A673 (cell line): ENCODE measurements around the gene IGF2. TPM values are rescaled to one million over a fixed set of nuclear protein-coding genes. Genes with fewer than 3 reads are reported as not detected.

Source experiments
- BruUV-seq: library from RNA; stranded (reverse); fragments of 400-500 nt; replicated peaks from 2 replicates; lab custom pipeline; 2021; lab: Mats Ljungman, UMichigan
- CTCF ChIA-PET: fragments of 300-600 bp; sonication (Branson Sonifier 250); formaldehyde crosslinking; loops from one replicate; lab custom pipeline; 2022; ENCODE audit warnings: antibody characterized with exemption; lab: Charles Lee
- POLR2A ChIA-PET: fragments of 300-600 bp; sonication (Branson Sonifier 250); formaldehyde crosslinking; loops from one replicate; lab custom pipeline; 2022; ENCODE audit warnings: antibody characterized with exemption; ENCODE audit not compliant: low non-redundant PET; lab: Charles Lee
- DNase-seq: peaks from one replicate; pipeline ENCODE4 v3.0.0-alpha.2; 2015; ENCODE audit warnings: low spot score
- H3K27ac ChIP-seq: fragments of 200-600 bp; sonication (generic); 2 replicates; pipeline ENCODE4 v1.5.1; 2016; ENCODE audit warnings: mixed run types, low read depth, mild to moderate bottlenecking, mixed read lengths, antibody characterized with exemption, low read length; ENCODE audit not compliant: poor library complexity, severe bottlenecking
- H3K27me3 ChIP-seq: fragments of 200-600 bp; sonication (generic); replicated peaks from 2 replicates; pipeline ENCODE4 v1.6.1; 2017; ENCODE audit warnings: mixed run types, low read depth, mild to moderate bottlenecking, mixed read lengths, antibody characterized with exemption, low read length; ENCODE audit not compliant: insufficient read depth, poor library complexity
- H3K36me3 ChIP-seq: fragments of 200-600 bp; sonication (generic); 2 replicates; pipeline ENCODE4 v1.6.1; 2016; ENCODE audit warnings: mixed run types, mild to moderate bottlenecking, mixed read lengths, antibody characterized with exemption, low read length; ENCODE audit not compliant: insufficient read depth, poor library complexity, severe bottlenecking
- H3K4me1 ChIP-seq: fragments of 200-600 bp; sonication (generic); 2 replicates; pipeline ENCODE4 v1.6.1; 2017; ENCODE audit warnings: mixed run types, mild to moderate bottlenecking, mixed read lengths, antibody characterized with exemption, low read length; ENCODE audit not compliant: insufficient read depth, poor library complexity, severe bottlenecking
- H3K4me3 ChIP-seq: fragments of 200-600 bp; sonication (generic); 2 replicates; pipeline ENCODE4 v1.5.1; 2016; ENCODE audit warnings: low read depth, mixed run types, mild to moderate bottlenecking, mixed read lengths, low read length; ENCODE audit not compliant: poor library complexity, severe bottlenecking
- H3K9me3 ChIP-seq: fragments of 200-600 bp; sonication (generic); 2 replicates; pipeline ENCODE4 v1.6.1; 2016; ENCODE audit warnings: mixed run types, low read depth, mild to moderate bottlenecking, mixed read lengths, antibody characterized with exemption, low read length; ENCODE audit not compliant: poor library complexity, severe bottlenecking
- EZH2 ChIP-seq: fragments of 200-600 bp; sonication (generic); IDR thresholded peaks from 2 replicates; pipeline ENCODE4 v1.6.1; 2017; ENCODE audit warnings: borderline replicate concordance, low read depth, mild to moderate bottlenecking, mixed read lengths, antibody characterized with exemption, low read length; ENCODE audit not compliant: poor library complexity, severe bottlenecking
- intact Hi-C: fragments of 100-400 bp; cut with micrococcal nuclease; formaldehyde crosslinking; loops from one replicate; pipeline ENCODE4 v1.10.0; 2022; ENCODE audit not compliant: unreplicated experiment
- total RNA-seq: library from RNA; stranded (reverse); gene quantifications from 2 replicates; pipeline ENCODE4 v1.2.3, GENCODE V29; 2021
- TF ChIP-seq, protein P1 (sequence below): fragments of 300-800, 200-600 bp; sonication (generic); conservative IDR thresholded peaks from 2 replicates; pipeline ENCODE4 v1.5.1; 2017; ENCODE audit warnings: low read depth, mild to moderate bottlenecking, antibody characterized with exemption, low read length, moderate library complexity, mixed read lengths

Gene IGF2
- total RNA-seq, 1 experiment from 2014 or later: 0.17 TPM

DNA sequence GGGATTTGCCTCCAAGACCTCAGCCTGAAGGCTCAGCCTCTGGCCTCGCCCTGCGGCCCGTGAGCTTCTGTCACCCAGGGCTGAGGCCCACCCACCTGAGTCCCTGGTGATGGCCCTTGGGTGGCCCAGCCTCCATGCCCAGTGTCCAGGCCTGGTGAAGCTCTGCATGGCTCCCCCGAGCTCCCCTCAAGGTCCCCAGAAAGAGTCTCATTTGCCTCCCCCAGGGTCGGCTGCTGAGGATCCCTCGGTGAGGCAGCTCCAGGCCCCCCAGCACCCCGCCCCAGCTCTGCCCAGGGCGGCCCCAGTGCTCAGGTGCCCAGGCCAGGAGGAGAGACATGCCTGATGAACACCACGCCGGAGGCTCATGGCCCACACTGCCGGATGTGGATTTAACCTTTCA, 34.6 kb upstream of the IGF2 start:
- BruUV-seq: no TSS peak
- H3K4me1 ChIP-seq: no peaks in the 10 kb centered on the region
- H3K4me3 ChIP-seq: no peak overlapping the region
- H3K9me3 ChIP-seq: no peaks in the 10 kb centered on the region
- intact Hi-C loops: no loop called here
- DNase-seq: no peak
- no peaks in the 10 kb centered on the region for H3K27me3 ChIP-seq
- H3K36me3 ChIP-seq: no peaks in the 10 kb centered on the region
- no peak for TF ChIP-seq EZH2
- TF ChIP-seq, protein P1, sequence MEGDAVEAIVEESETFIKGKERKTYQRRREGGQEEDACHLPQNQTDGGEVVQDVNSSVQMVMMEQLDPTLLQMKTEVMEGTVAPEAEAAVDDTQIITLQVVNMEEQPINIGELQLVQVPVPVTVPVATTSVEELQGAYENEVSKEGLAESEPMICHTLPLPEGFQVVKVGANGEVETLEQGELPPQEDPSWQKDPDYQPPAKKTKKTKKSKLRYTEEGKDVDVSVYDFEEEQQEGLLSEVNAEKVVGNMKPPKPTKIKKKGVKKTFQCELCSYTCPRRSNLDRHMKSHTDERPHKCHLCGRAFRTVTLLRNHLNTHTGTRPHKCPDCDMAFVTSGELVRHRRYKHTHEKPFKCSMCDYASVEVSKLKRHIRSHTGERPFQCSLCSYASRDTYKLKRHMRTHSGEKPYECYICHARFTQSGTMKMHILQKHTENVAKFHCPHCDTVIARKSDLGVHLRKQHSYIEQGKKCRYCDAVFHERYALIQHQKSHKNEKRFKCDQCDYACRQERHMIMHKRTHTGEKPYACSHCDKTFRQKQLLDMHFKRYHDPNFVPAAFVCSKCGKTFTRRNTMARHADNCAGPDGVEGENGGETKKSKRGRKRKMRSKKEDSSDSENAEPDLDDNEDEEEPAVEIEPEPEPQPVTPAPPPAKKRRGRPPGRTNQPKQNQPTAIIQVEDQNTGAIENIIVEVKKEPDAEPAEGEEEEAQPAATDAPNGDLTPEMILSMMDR: no peak
- no peak overlapping the region for H3K27ac ChIP-seq
- ChIA-PET CTCF (no interaction called here), POLR2A (no interaction called here)

DNA sequence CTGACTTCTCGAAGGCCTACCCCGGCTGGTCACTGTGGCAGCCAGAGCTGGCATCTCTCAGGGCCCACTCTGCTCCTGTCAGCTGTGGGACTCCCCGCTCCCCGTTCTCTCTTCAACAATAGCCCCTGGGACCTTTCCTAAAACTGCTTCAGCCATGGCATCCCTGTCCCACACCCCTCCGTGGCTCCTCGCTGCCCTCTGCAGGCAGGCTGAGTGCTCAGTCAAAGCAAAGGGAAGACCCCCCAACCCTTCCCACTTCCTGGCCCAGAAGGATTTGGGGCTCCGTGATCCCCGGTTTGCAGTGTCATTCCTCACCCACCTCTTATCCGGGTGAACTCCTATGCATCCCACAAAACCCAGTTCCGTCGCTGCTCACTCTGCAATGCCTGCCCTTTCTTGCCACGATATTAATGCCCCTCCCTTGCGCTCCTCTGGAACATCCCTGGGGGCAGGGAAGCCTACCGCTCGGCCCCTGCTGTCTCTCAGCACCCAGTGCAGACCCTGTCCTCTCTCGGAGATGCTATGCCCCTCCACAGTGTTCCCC, 34.0 kb upstream of the IGF2 start:
- no peak for DNase-seq
- ChIA-PET CTCF (no interaction called here), POLR2A (no interaction called here)
- no peak overlapping the region for H3K27ac ChIP-seq
- intact Hi-C loops: no loop called here
- TF ChIP-seq, protein P1: peak; percentile 47
- no peak for TF ChIP-seq EZH2
- H3K9me3 ChIP-seq: no peaks in the 10 kb centered on the region
- H3K4me1 ChIP-seq: no peaks in the 10 kb centered on the region
- H3K4me3 ChIP-seq: no peak overlapping the region
- H3K27me3 ChIP-seq: no peaks in the 10 kb centered on the region
- H3K36me3 ChIP-seq: no peaks in the 10 kb centered on the region
- no TSS peak for BruUV-seq

DNA sequence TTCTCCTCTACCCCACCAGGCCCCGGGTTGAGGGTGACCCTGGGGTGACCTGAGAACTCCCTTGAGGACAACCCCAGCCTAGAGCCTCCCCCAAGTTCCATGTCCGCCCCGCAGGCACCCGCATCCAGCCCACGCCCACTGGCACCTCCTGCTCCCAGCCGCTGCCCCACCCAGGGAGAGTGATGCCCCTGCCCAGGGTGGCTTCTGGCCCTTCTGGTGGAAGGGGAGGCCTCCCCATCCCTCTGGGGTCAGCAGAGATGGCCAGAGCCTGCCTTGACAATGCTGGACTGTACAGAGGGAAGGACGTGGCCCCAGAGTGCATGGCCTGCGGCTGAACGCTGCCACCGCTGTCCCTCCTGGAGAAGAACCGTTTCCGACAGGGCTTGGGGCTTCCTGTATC, 33.5 kb upstream of the IGF2 start:
- Histone ChIP-seq H3K27ac (no peak overlapping the region), H3K4me3 (no peak overlapping the region), H3K4me1 (no peaks in the 10 kb centered on the region), H3K36me3 (no peaks in the 10 kb centered on the region), H3K9me3 (no peaks in the 10 kb centered on the region), H3K27me3 (no peaks in the 10 kb centered on the region)
- TF ChIP-seq, protein P1: no peak
- no peak for TF ChIP-seq EZH2
- intact Hi-C loops: no loop called here
- ChIA-PET POLR2A (no interaction called here), CTCF (no interaction called here)
- DNase-seq: no peak
- BruUV-seq: no TSS peak
